ENCODE measurements around the gene DRG1.
"Not testable (repeated sequence)": the region's sequence is repeated elsewhere in the genome, so short reads cannot be mapped to it uniquely, and the experiment has no call there.

The DRG1 gene

GRCh38 chr22:31475800-31476199 lies 76.4 kb downstream of the DRG1 start:
- Histone ChIP-seq H3K27me3 (replicated peaks; ENCODE audit: control insufficient read depth, insufficient read depth, low read length) (no peaks in the 10 kb centered on the region), H3K36me3 (ENCODE audit: control insufficient read depth, insufficient read depth, low read length) (no peaks in the 10 kb centered on the region; the same call in none of the 2 replicates), H3K4me3 (replicated peaks; ENCODE audit: low read depth, low read length) (no peak overlapping the region)
- TF ChIP-seq, protein P1, sequence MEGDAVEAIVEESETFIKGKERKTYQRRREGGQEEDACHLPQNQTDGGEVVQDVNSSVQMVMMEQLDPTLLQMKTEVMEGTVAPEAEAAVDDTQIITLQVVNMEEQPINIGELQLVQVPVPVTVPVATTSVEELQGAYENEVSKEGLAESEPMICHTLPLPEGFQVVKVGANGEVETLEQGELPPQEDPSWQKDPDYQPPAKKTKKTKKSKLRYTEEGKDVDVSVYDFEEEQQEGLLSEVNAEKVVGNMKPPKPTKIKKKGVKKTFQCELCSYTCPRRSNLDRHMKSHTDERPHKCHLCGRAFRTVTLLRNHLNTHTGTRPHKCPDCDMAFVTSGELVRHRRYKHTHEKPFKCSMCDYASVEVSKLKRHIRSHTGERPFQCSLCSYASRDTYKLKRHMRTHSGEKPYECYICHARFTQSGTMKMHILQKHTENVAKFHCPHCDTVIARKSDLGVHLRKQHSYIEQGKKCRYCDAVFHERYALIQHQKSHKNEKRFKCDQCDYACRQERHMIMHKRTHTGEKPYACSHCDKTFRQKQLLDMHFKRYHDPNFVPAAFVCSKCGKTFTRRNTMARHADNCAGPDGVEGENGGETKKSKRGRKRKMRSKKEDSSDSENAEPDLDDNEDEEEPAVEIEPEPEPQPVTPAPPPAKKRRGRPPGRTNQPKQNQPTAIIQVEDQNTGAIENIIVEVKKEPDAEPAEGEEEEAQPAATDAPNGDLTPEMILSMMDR (IDR thresholded peaks at IDR 0.05; ENCODE audit: insufficient read depth, low read length, poor library complexity, severe bottlenecking): no peak
- no peak for DNase-seq (ENCODE audit: extremely low read depth, insufficient read length)

DNA sequence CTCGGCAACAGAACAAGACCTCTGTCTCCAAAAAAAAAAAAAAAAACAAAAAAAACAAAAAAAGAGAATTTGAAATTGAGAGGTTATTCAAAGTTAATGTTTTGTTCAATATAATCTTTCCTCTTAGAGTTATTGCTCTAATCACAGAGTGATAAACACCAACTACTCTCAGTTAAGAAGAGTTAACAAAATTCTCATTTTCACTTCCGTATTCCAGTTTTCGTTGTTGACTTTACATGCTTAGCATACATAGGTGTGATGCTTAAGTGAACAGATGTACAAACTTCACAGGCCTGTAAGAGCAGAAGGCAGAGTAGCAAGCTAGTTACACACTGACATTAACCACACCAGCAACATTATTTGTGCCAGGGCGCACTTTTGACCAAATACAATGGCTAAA lies 77.9 kb downstream of the DRG1 start:
- DNase-seq (ENCODE audit: extremely low read depth, insufficient read length): peak; percentile 49
- no peaks in the 10 kb centered on the region; the same call in none of the 2 replicates for H3K36me3 ChIP-seq (ENCODE audit: control insufficient read depth, insufficient read depth, low read length)
- TF ChIP-seq, protein P1 (IDR thresholded peaks at IDR 0.05; ENCODE audit: insufficient read depth, low read length, poor library complexity, severe bottlenecking): no peak
- H3K4me3 ChIP-seq (replicated peaks; ENCODE audit: low read depth, low read length): no peak overlapping the region
- H3K27me3 ChIP-seq (replicated peaks; ENCODE audit: control insufficient read depth, insufficient read depth, low read length): no peaks in the 10 kb centered on the region

DNA sequence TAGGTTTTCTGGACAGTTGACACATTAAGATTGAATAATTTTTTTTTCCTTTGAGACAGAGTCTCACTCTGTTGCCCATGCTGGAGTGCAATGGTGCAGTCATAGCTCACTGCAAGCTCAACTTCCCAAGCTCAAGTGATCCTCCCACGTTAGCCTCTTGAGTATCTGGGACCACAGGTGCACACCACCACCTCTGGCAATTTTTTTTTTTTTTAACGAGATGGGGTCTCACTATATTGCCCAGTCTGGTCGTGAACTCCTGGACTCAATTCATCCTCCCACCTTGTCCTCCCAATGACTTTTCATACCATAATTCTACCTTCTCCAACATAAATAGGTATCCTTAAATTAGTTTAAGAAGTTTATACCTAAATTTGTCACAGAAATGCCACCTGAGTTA lies 81.7 kb downstream of the DRG1 start:
- Histone ChIP-seq H3K36me3 (ENCODE audit: control insufficient read depth, insufficient read depth, low read length) (peaks cover 12% of the 10 kb centered on the region), H3K4me3 (replicated peaks; ENCODE audit: low read depth, low read length) (no peak overlapping the region), H3K27me3 (replicated peaks; ENCODE audit: control insufficient read depth, insufficient read depth, low read length) (no peaks in the 10 kb centered on the region)
- no peak for DNase-seq (ENCODE audit: extremely low read depth, insufficient read length)
- TF ChIP-seq, protein P1 (IDR thresholded peaks at IDR 0.05; ENCODE audit: insufficient read depth, low read length, poor library complexity, severe bottlenecking): no peak

DNA sequence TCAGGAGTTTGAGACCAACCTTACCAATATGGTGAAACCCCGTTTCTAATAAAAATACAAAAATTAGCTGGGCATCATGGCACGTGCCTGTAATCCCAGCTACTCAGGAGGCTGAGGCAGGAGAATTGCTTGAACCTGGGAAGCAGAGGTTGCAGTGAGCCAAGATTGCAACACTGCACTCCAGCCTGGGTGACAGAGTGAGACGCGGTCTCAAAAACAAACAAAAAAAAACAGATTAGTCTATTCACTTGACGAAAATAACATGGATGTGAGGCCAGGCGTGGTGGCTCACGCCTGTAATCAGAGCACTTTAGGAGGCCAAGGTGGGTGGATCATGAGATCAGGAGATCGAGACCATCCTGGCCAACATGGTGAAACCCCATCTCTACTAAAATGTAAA lies 83.1 kb downstream of the DRG1 start:
- not testable (repeated sequence) for H3K4me3 ChIP-seq (replicated peaks; ENCODE audit: low read depth, low read length); H3K27me3 ChIP-seq (replicated peaks; ENCODE audit: control insufficient read depth, insufficient read depth, low read length); DNase-seq (ENCODE audit: extremely low read depth, insufficient read length)
- H3K36me3 ChIP-seq (ENCODE audit: control insufficient read depth, insufficient read depth, low read length): peaks cover 16% of the 10 kb centered on the region
